NCI-H2171 treated with DMSO at 0.1 percent for 48 hours (cell line): ENCODE data around the gene DHRS12.

ENCODE experiments used
- DNase-seq: peaks from one replicate; lab custom pipeline; 2025; lab: John Stamatoyannopoulos, UW

Gene DHRS12

DNA sequence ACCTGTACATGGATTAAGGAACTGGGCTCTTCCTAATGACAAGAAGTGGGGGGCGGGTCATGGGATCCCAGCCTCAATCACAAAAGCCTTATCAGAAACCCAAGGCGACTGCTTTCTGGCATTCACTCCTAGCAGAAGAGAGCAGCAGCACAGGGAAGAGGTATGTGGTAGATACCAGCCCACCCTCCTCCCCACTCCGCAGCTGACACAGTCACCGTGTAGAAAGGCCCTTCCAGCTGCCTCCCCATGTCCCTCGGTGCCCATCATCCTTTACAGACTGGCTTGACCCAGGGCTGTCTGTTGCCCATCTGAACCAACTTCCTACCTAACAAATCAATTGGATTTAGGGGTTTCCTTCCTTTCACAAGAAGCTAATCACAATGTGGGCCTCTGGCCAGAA lies 3.1 kb upstream of the DHRS12 start:
- DNase-seq, result no peak

- peak; percentile 42 for DNase-seq
Observed at GRCh38 chr13:51806566-51806965, 2.6 kb upstream of the DHRS12 start.

DNA sequence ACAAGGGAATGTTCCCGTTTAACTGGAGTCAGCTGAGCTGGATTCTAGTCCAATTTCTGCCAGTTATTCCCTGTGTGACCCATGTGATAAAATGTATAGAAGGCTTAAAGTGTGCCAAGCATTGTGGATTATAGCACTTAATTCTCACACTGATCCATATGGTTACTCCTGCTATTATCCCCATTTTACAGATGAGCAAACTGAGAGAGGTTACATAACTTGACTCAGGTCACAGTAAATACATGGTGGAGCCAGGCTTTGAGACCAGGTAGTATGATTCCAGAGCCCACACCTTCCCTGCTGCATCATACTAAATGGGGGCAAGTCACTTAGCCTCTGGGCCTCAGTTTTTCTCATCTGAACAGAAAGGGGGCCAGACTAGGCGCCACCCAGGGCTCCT lies 2.0 kb upstream of the DHRS12 start:
- no peak for DNase-seq

- no peak for DNase-seq
Observed at GRCh38 chr13:51805313-51805712, 1.4 kb upstream of the DHRS12 start.

- peak; percentile 63 for DNase-seq
Observed at GRCh38 chr13:51804295-51805172, 571 bp upstream of the DHRS12 start.

DNA sequence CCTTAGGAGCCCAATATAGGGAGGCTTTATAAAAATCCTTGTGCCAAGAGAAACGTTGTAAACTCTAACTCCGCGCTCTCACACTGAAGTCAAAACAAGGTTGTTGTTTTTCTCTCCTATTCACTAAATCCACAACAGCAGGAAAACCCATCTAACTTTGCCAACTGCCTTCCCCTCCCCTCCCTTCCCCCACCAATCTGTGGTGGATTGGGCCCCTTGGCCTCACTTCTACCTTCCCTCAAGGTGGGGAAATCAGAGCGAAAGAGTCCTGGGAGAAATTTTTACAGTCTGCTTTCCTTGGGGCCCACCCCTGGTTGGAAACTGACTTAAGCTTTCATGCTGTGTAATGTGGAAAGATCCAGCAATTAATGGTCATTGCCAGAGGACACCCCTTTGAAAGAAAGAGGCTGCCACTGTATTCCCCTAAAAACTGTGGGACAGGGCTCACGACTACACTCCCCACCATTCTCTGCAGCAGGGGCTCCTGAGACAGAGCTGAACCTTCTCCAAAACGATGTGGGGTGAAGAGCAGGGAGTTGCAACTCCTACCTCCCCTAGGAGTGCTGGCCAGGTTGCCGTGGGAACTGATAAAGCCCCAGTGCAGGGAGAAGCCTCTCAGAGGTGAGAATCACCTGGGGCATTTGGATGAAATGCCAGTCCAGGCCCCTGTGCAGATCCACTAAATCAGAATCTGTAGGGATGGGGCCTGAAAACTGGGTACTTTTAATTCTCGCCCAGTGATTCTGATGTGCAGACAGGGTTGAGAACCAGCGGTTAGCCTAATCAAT lies 1.1 kb downstream of the DHRS12 start:
- no peak for DNase-seq

DNA sequence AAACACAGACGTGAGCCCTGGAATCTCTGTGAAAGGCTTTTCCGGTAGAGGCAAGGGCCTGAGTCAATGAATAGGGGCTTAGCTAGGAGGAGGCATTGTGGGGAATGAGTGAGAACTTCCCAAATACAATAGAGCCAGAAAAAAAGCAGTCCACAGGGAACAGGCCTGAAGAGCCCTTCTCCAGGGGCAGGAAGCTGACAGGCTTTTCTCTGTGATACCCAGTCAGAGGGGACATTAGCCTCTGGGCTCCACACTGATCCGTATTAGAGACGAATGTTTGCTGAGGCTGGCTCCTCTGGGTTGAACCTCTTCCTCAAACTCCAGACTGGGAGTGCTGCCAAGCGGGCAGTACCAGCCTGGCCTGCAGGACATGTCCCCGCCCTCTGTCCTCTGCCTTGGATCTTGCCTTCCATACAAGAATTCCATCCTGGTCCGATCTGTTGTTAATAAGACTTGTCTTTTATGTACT lies 2.3 kb downstream of the DHRS12 start:
- no peak for DNase-seq

DNA sequence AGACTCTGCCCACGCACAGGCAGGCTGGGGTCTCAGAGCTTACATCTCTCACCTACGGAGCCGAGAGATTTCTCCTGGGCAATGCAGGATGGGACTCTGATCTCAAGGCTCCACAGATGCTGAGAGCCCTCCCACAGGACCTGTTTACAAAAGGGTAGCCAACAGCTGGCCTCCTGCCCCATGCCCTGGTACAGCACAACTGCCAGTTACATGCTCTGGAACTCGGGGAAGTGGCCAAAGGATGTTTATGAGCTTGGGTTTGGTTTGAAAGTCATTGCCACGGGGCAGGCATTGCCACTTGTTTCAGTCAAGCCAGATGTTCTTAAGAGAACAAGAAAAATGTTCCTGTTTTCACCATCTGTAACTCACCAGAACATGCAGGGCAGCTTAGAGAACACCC lies 3.5 kb downstream of the DHRS12 start:
- DNase-seq, result no peak

DNA sequence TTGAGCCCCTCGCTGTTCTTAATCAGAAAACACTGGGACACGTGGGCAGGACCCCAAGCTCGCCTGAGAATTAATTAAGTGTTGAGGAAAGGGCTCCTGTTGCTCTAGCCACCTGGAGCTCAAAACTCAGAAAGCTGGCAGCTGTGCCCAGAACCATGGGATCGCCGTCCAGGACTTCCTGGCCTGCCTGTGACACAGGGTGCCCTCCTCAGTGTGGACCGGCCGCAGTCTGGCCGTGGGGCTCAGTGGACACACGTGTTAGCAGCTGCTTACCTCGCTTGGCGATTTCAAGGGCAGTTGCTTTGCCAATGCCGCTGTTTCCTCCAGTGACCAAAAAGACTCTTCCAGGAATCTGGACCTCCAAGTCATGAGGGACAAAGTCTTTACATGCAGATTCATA lies 4.7 kb downstream of the DHRS12 start:
- no peak for DNase-seq

DNA sequence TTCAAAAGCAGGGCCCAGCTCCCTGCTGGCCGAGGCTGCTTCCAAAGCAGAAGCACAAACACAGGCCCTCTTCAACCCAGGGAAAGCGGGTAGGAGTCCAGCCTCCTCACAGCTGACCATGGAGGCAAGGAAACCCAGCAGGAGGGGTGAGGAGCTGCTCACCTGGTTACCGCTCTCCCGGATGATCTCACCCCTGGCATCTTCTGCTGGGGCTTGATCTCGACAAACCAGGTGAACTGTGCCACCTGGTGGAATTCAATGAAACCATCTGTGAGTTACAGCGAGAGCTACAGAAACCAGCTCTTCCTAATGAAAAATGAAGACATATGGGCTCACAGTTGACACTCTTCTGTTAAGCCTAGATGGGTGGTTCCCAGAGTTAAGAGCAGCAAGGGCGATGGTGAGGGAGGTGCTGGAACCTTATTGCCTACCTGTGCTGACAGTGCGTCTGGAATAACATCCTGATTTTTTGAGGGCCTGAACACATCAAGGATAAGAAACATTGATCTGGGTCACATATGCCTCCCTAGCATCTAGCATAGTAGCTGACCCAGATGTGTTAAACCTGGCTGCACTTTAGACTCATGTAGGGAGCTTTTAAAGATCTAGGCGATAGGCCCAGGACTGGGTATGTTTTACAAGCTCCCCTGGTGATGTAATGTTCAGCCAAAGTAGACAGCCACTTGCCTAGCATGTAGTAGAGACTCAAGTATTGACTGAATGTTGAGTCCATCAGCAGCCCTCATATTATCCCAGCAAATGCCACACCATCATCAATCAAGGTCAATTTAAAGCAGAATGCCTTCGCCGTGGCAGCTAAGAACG lies 6.1 kb downstream of the DHRS12 start:
- DNase-seq, result peak; percentile 97

DNA sequence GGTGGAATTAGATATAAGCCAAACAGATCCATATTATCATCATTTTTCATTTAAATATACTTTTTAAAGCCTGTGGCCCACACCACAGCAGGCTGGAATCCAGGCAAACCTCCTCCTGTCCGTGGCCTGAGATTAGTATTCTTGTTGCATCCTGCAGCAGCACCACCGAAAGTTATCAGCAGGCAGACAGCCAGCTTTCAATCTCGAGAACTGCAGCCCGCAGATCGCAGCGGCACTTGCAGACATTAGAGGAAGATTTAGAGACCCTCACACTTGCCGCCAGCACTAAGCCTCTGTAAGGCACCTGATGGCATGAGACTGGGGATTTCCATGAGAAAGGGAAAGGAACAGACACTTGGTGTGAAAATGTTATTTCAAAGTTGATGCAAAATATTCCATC lies 7.4 kb downstream of the DHRS12 start:
- DNase-seq, result no peak

DNA sequence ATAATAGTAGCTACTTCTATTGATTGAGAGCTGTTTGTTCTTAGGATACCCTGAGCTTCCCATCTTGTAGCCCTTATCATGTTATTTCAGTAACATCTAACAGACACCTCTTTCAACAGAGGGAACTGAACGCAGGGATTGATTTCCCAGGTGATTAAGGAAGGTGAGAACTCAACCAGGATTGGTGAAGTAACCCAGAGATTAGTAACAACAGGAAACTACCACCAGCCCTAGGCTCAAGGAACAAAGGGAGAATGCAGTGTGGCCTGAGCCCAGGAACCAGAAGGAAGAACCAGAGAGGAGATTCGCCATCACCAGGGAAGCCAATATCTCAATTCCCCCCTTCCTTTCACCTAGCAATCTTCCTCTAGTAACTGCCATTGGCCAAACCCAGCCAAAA lies 8.5 kb downstream of the DHRS12 start:
- peak; percentile 49 for DNase-seq

- peak; percentile 74 for DNase-seq
Observed at GRCh38 chr13:51794964-51795363, 9.0 kb downstream of the DHRS12 start.

DNA sequence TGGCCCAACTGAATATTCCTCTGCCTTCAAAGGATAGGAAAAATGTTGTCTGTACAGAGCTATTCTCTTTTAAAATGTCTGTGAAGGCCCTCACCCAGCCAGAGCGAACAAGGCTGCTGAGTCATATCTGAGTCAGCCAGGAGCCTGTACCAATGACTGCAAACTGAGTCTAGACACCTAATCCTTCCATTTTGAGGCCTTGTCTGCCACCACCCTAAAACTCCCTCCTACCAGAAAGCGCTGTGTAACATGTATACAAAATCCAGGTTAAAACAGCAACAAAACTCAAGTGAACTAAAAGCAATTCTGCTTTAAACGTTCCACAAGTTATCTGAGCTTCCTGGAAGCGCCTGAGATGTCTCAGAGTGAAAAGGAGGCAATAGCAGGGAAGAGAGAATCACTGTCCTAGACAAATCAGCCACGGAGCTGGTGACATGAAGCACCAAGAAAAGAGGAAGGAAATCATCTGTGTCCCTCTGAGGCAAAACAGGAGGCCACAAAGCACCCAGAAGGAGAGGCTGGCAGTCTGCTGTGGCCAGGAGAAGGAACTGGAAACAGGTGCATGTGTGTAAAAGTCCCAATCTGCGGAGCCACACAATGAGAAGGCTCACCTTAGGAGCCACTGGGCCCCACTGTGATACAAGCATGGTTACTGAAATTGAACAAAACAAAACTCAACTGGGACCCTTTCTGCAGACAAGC lies 10.2 kb downstream of the DHRS12 start:
- no peak for DNase-seq

GRCh38 chr13:51786425-51787265 lies 17.3 kb downstream of the DHRS12 start:
- DNase-seq, result peak; percentile 68

DNA sequence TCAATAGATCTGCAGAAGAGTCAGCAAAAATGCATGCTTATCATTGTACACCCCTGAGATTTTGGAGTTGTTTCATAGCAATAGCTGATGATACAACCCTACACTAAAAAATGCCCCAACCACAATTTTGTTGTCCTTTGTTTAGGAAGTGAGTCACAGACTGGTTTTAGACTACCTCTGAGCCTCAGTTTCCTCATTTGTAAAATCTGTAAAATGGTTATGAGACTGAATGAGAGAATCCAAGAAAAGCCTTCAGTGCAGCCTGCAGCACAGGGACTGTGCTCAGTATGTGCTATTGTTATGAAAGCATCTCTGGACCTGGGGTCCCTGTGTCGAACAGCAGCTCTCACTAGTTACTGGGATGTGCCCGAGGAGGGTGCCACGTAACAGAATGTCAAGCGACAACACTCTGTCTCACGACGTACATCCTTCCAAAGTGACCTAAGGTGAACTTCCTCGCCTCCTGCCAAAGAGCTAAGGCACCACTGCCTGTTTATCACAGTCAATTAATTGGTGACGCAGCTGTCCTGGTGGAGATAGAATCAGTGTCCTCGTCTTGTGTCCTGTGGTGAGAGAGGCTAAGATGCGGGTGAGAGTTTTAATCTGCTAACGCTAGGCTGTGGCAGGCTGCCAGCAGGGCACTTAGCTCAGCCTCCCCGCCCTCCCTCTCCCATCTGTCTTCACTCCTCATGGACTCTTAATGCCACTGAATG lies 18.1 kb downstream of the DHRS12 start:
- DNase-seq, result peak; percentile 100

GRCh38 chr13:51784097-51784496 lies 19.9 kb downstream of the DHRS12 start:
- no peak for DNase-seq

DNA sequence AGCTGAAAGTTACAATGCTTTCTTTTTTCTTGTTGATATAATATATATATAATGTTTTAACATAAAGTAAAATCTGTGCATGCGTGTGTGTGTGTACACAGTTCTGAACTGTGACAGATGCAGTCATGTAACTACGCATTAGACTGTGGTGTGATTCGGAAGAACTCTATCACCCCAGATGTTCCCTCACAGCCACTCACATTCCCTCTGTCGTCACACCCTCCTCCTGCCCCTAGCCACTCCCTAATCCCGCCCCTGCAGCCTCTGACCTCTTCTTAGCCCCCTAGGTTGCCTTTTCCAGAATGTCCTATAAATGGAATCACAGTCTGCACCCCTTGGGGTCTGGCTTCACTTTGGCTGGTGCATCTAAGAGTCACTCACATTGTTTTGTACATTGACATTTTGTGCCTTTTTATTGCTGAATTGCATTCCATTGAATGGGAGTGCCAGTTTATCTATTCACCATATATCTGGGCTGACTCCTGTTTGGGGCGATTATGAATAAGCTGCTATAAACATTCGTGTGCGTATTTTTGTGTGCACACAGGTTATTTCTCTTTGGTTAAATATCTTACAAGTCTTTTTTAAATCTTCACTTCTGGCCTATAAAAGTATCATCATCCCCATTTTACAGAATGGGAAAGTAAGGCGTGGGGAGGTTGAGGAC lies 20.4 kb downstream of the DHRS12 start:
- peak; percentile 62 for DNase-seq

- peak; percentile 71 for DNase-seq
Observed at GRCh38 chr13:51782026-51782710, 21.8 kb downstream of the DHRS12 start.
